Measurements from ENCODE around the gene RHO.

- TF ChIP-seq CTCF (IDR thresholded peaks at IDR 0.05) = no peak
- TF ChIP-seq FOXK1 (CRISPR knock-in tag; IDR thresholded peaks at IDR 0.05) = no peak
- TF ChIP-seq ARID4B (CRISPR knock-in tag; IDR thresholded peaks at IDR 0.05; ENCODE audit: borderline replicate concordance) = no peak
- no peak for TF ChIP-seq ESRRA (CRISPR knock-in tag; IDR thresholded peaks at IDR 0.05; ENCODE audit: borderline replicate concordance)
- TF ChIP-seq ATF2 (CRISPR knock-in tag; IDR thresholded peaks at IDR 0.05; ENCODE audit: borderline replicate concordance, low read depth) = no peak
- TF ChIP-seq JAZF1 (CRISPR knock-in tag; IDR thresholded peaks at IDR 0.05) = no peak
- TF ChIP-seq E2F1 (CRISPR knock-in tag; IDR thresholded peaks at IDR 0.05) = no peak
- TF ChIP-seq TP53 (CRISPR knock-in tag; IDR thresholded peaks at IDR 0.05) = no peak
- TF ChIP-seq ATF3 (CRISPR knock-in tag; conservative IDR thresholded peaks at IDR 0.05) = no peak
- no peak for TF ChIP-seq MAX (CRISPR knock-in tag; IDR thresholded peaks at IDR 0.05)
- TF ChIP-seq GRHL2 (CRISPR knock-in tag; IDR thresholded peaks at IDR 0.05; ENCODE audit: insufficient replicate concordance, severe bottlenecking) = no peak
Observed at GRCh38 chr3:129563850-129564535, 35.6 kb downstream of the RHO start.

Data from WTC11 (cell line).